Measurements from ENCODE around the gene SETD1A. TPM values are rescaled to one million over a fixed set of nuclear protein-coding genes. Genes with fewer than 3 reads are reported as not detected.

Gene SETD1A
- total and polyA plus RNA-seq, 2 of the 8 experiments (the other 6 are each of a cell fraction or from before 2014, with no cell fraction given), result 4.8 to 29.0 TPM

DNA sequence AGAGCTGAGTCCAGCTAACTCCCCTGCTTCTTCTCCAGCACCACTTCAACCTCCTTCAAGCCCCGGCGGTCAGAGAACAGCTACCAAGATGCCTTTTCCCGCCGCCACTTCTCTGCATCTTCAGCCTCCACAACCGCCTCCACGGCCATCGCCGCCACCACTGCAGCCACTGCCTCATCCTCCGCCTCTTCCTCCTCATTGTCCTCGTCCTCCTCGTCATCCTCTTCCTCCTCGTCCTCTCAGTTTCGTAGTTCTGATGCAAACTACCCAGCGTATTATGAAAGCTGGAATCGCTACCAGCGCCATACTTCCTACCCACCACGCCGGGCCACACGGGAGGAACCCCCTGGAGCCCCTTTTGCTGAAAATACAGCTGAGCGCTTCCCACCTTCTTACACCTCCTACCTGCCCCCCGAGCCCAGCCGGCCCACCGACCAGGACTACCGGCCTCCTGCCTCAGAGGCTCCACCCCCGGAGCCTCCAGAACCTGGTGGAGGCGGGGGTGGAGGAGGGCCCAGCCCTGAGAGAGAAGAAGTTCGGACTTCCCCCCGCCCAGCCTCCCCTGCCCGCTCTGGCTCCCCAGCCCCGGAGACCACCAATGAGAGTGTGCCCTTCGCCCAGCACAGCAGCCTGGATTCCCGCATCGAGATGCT lies 7.1 kb downstream of the SETD1A start:
- peaks cover 0 to 3% of the 10 kb centered on the region in 2 experiments; a peak in 1 of 4 replicates for H3K79me2 ChIP-seq (ENCODE audit: control insufficient read depth in 1 of 2, insufficient read depth in 2 of 2, low read length in 2 of 2)
- no peak for FAIRE-seq
- no peaks in the 10 kb centered on the region; a peak in 1 of 4 replicates for H3K9me3 ChIP-seq (ENCODE audit: insufficient read depth in 2 of 2, low read depth in 1 of 2, low read length in 1 of 2)
- no peak for DNase-seq (ENCODE audit: low read depth in 1 of 2, low spot score in 2 of 2)
- no peak overlapping the region for H4K5ac ChIP-seq (ENCODE audit: insufficient read length, low read depth, low read length)
- H4K20me1 ChIP-seq (replicated peaks in 1 of 2; ENCODE audit: control insufficient read depth in 1 of 2, insufficient read depth in 2 of 2, low read length in 2 of 2), result peaks cover 2 to 19% of the 10 kb centered on the region in 2 experiments
- no peak overlapping the region for H3K4ac ChIP-seq (replicated peaks; ENCODE audit: insufficient read length, low read depth, low read length)
- H2BK12ac ChIP-seq (ENCODE audit: low read depth, low read length), result no peak overlapping the region
- no peak overlapping the region for H2BK5ac ChIP-seq (ENCODE audit: low read depth, low read length)
- H2AK5ac ChIP-seq (ENCODE audit: low read depth, low read length), result no peak overlapping the region
- H3K18ac ChIP-seq (ENCODE audit: extremely low read depth, low read length), result no peak overlapping the region
- no peak overlapping the region for H3K9ac ChIP-seq (replicated peaks in 1 of 4; ENCODE audit: extremely low read depth in 1 of 4, low read depth in 3 of 4, low read length in 3 of 4)
- H3K4me3 ChIP-seq (ENCODE audit: extremely low read depth in 1 of 4, insufficient read depth in 2 of 4, low read depth in 3 of 4, low read length in 4 of 4), result no peak overlapping the region
- H2BK120ac ChIP-seq (replicated peaks; ENCODE audit: low read depth, low read length), result no peak overlapping the region
- H2BK15ac ChIP-seq (ENCODE audit: low read length), result no peak overlapping the region
- no peak overlapping the region for H4K91ac ChIP-seq (replicated peaks; ENCODE audit: insufficient read length, low read length)
- H3K23ac ChIP-seq (ENCODE audit: insufficient read length), result no peak overlapping the region
- H3K79me1 ChIP-seq (ENCODE audit: low read depth, low read length), result peaks cover 6% of the 10 kb centered on the region
- CTCF ChIA-PET (ENCODE audit: partially characterized antibody), result interaction anchor here (0.9 to 3.8 kb wide), 6 partner anchors 11 to 550 kb away, joined by 3 to 26 read pairs (median 5); no protein-coding TSS in a partner anchor
- H3K56ac ChIP-seq (replicated peaks; ENCODE audit: insufficient read length, low read depth, low read length), result no peak overlapping the region
- no peak overlapping the region for H2BK20ac ChIP-seq (ENCODE audit: low read length)
- peaks cover 57 to 91% (median 65%) of the 10 kb centered on the region in 4 experiments for H3K36me3 ChIP-seq (ENCODE audit: control insufficient read depth in 2 of 4, insufficient read depth in 4 of 4, low read length in 3 of 4)
- no peak overlapping the region for H4K8ac ChIP-seq (ENCODE audit: extremely low read depth, insufficient read depth, low read length)
- no peak overlapping the region for H2AFZ ChIP-seq (ENCODE audit: low read length)
- no peak overlapping the region for H3K4me2 ChIP-seq (ENCODE audit: insufficient read depth in 1 of 2, low read depth in 2 of 2, low read length in 2 of 2)
- no peaks in the 10 kb centered on the region for H3K23me2 ChIP-seq (ENCODE audit: low read depth, low read length)
- no peak overlapping the region for H3K14ac ChIP-seq (ENCODE audit: insufficient read length)
- POLR2A ChIA-PET (ENCODE audit: partially characterized antibody), result interaction anchor here (0.6 to 6.4 kb wide), 11 partner anchors 8 to 157 kb away, joined by 3 to 45 read pairs (median 5); partner anchors contain the start of genes HSD3B7 and KAT8
- 90% methylated on average over 27 of the region's 33 CpGs; no CpG with 5 or more reads in 1 of the 2 experiments for WGBS, 2 experiments (ENCODE audit: extremely low coverage in 1 of 2, insufficient coverage in 1 of 2, insufficient read length in 1 of 2, insufficient replicate concordance in 2 of 2, low coverage in 1 of 2, low lambda C conversion rate in 2 of 2, missing lambda C conversion rate in 1 of 2)
- no peaks in the 10 kb centered on the region for H3K4me1 ChIP-seq (replicated peaks in 1 of 4; ENCODE audit: control insufficient read depth in 3 of 4, insufficient read depth in 4 of 4, low read length in 3 of 4)
- H3K27me3 ChIP-seq (replicated peaks in 1 of 4; ENCODE audit: control insufficient read depth in 3 of 4, extremely low read depth in 1 of 4, insufficient read depth in 3 of 4, low read length in 3 of 4), result no peaks in the 10 kb centered on the region
- no peak overlapping the region for H3K27ac ChIP-seq (ENCODE audit: low read depth, low read length)
- TF ChIP-seq KDM4A (IDR thresholded peaks at IDR 0.05; ENCODE audit: low read depth, low read length, severe bottlenecking) (no peak), SIRT6 (IDR thresholded peaks at IDR 0.05; ENCODE audit: low read length) (no peak), HDAC2 (IDR thresholded peaks at IDR 0.05; ENCODE audit: borderline replicate concordance in 1 of 2, low read depth in 2 of 2, low read length in 2 of 2) (no peak), RBBP5 (IDR thresholded peaks at IDR 0.05; ENCODE audit: borderline replicate concordance, low read depth, low read length) (no peak)
- TF ChIP-seq, protein P1, sequence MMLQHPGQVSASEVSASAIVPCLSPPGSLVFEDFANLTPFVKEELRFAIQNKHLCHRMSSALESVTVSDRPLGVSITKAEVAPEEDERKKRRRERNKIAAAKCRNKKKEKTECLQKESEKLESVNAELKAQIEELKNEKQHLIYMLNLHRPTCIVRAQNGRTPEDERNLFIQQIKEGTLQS (IDR thresholded peaks at IDR 0.05; ENCODE audit: insufficient read depth, low read depth, low read length), result no peak

Data from H1 (cell line).